ENCODE data around the gene COPE. TPM values are rescaled to one million over a fixed set of nuclear protein-coding genes. Genes with fewer than 3 reads are reported as not detected.

COPE gene
- total RNA-seq, 4 donors from 2014 or later = 170 to 245 (median 224) TPM

- TF ChIP-seq CTCF (IDR thresholded peaks at IDR 0.05) = no peak
- no peak for TF ChIP-seq POLR2A (IDR thresholded peaks at IDR 0.05)
- 69 to 85% methylated on average over 7 of the region's 9 CpGs for WGBS, 2 donors
- Histone ChIP-seq H3K36me3 (peaks cover 85 to 100% (median 91%) of the 10 kb centered on the region in 3 donors), H3K27me3 (no peaks in the 10 kb centered on the region), H3K4me1 (peaks cover 0 to 14% (median 0%) of the 10 kb centered on the region in 3 donors), H3K27ac (no peak overlapping the region), H3K4me3 (no peak overlapping the region), H3K9me3 (no peaks in the 10 kb centered on the region)
- DNase-seq = no peak
- intact Hi-C loops (cut with DNase I) = no loop called here
Observed at GRCh38 chr19:18861235-18861634, 58.0 kb downstream of the COPE start.

GRCh38 chr19:18860725-18861124 lies 58.5 kb downstream of the COPE start:
- intact Hi-C loops (cut with DNase I) = no loop called here
- WGBS, 2 donors = 90 to 92% methylated on average over 2 to 15 of the region's 17 CpGs
- no peak for DNase-seq
- no peak overlapping the region for H3K27ac ChIP-seq
- no peaks in the 10 kb centered on the region for H3K27me3 ChIP-seq
- no peaks in the 10 kb centered on the region for H3K9me3 ChIP-seq
- TF ChIP-seq CTCF (IDR thresholded peaks at IDR 0.05) = no peak
- TF ChIP-seq POLR2A (IDR thresholded peaks at IDR 0.05) = no peak
- H3K4me3 ChIP-seq = no peak overlapping the region
- peaks cover 0 to 11% (median 0%) of the 10 kb centered on the region in 3 donors for H3K4me1 ChIP-seq
- H3K36me3 ChIP-seq = peaks cover 86 to 100% (median 93%) of the 10 kb centered on the region in 3 donors

GRCh38 chr19:18860302-18860700 lies 58.9 kb downstream of the COPE start:
- intact Hi-C loops (cut with DNase I) = no loop called here
- no peaks in the 10 kb centered on the region for H3K27me3 ChIP-seq
- H3K27ac ChIP-seq = no peak overlapping the region
- H3K4me1 ChIP-seq = peaks cover 0 to 11% (median 0%) of the 10 kb centered on the region in 3 donors
- 68 to 72% methylated on average over 2 to 6 of the region's 11 CpGs for WGBS, 2 donors
- H3K4me3 ChIP-seq = no peak overlapping the region
- no peaks in the 10 kb centered on the region for H3K9me3 ChIP-seq
- H3K36me3 ChIP-seq = peaks cover 87 to 100% (median 93%) of the 10 kb centered on the region in 3 donors
- no peak for TF ChIP-seq POLR2A (IDR thresholded peaks at IDR 0.05)
- TF ChIP-seq CTCF (IDR thresholded peaks at IDR 0.05) = no peak
- no peak for DNase-seq

GRCh38 chr19:18859676-18860301 lies 59.4 kb downstream of the COPE start:
- TF ChIP-seq CTCF (IDR thresholded peaks at IDR 0.05) = no peak
- no peak for TF ChIP-seq POLR2A (IDR thresholded peaks at IDR 0.05)
- H3K4me3 ChIP-seq = no peak overlapping the region
- WGBS, 2 donors = 82 to 86% methylated on average over 5 to 8 of the region's 12 CpGs
- H3K4me1 ChIP-seq = peaks cover 0 to 11% (median 0%) of the 10 kb centered on the region in 3 donors
- peaks cover 87 to 100% (median 93%) of the 10 kb centered on the region in 3 donors for H3K36me3 ChIP-seq
- no peaks in the 10 kb centered on the region for H3K27me3 ChIP-seq
- no peak for DNase-seq
- intact Hi-C loops (cut with DNase I) = no loop called here
- H3K27ac ChIP-seq = no peak overlapping the region
- no peaks in the 10 kb centered on the region for H3K9me3 ChIP-seq

GRCh38 chr19:18858906-18859646 lies 60.1 kb downstream of the COPE start:
- WGBS, 2 donors = 82 to 87% methylated on average over 3 to 15 of the region's 21 CpGs
- peaks cover 87 to 100% (median 93%) of the 10 kb centered on the region in 3 donors for H3K36me3 ChIP-seq
- no peak overlapping the region for H3K4me3 ChIP-seq
- no peak overlapping the region for H3K27ac ChIP-seq
- intact Hi-C loops (cut with DNase I) = no loop called here
- H3K9me3 ChIP-seq = no peaks in the 10 kb centered on the region
- DNase-seq = no peak
- H3K4me1 ChIP-seq = peaks cover 0 to 11% (median 0%) of the 10 kb centered on the region in 3 donors
- H3K27me3 ChIP-seq = no peaks in the 10 kb centered on the region
- no peak for TF ChIP-seq POLR2A (IDR thresholded peaks at IDR 0.05)
- TF ChIP-seq CTCF (IDR thresholded peaks at IDR 0.05) = no peak
